Upper lobe of right lung (tissue), 1 donor: ENCODE data around the gene PIAS1. TPM values are rescaled to one million over a fixed set of nuclear protein-coding genes. Genes with fewer than 3 reads are reported as not detected.

ENCODE experiments used
- ATAC-seq: fragments of 200-7000 bp; cut with Tn5 transposase; one replicate; pipeline ENCODE4 v1.9.1; 2020; ENCODE audit warnings: mild to moderate bottlenecking, moderate library complexity
- DNase-seq: peaks from one replicate; pipeline ENCODE4 v3.0.0-alpha.2; 2020
- H3K27ac ChIP-seq: fragments of 200-600 bp; one replicate; pipeline ENCODE4 v1.8.0; 2022
- H3K27me3 ChIP-seq: fragments of 200-600 bp; one replicate; pipeline ENCODE4 v1.8.0; 2022; ENCODE audit warnings: mild to moderate bottlenecking
- H3K36me3 ChIP-seq: fragments of 200-600 bp; one replicate; pipeline ENCODE4 v1.8.0; 2022
- H3K4me1 ChIP-seq: fragments of 200-600 bp; one replicate; pipeline ENCODE4 v1.8.0; 2022
- H3K4me3 ChIP-seq: fragments of 200-600 bp; one replicate; pipeline ENCODE4 v1.8.0; 2022; ENCODE audit warnings: mild to moderate bottlenecking
- H3K9me3 ChIP-seq: fragments of 200-600 bp; one replicate; pipeline ENCODE4 v1.8.0; 2022
- intact Hi-C: fragments of 100-400 bp; cut with DNase I; formaldehyde crosslinking; loops from one replicate; pipeline ENCODE4 v1.11.0; 2022
- total RNA-seq: library from RNA; stranded (reverse); fragmentation: NEBNext Ultra II Directional; extraction: Animal tissue kit (Norgen Biotek cat#: 25700); gene quantifications from one replicate; pipeline ENCODE4 v1.2.1, GENCODE V29; 2021
- TF ChIP-seq, protein P1 (sequence below): fragments of 200-600 bp; IDR thresholded peaks from one replicate; pipeline ENCODE4 v1.8.0; 2022; ENCODE audit warnings: antibody characterized with exemption
- donor health status: DM: no; HTN: yes; CAD: no; lungs with severe emphysema.

PIAS1 gene
- total RNA-seq, 1 donor from 2014 or later = 62.0 TPM

- intact Hi-C loops = no loop called here
- Histone ChIP-seq H3K9me3 (no peaks in the 10 kb centered on the region), H3K27ac (no peak overlapping the region), H3K4me1 (peaks cover 22% of the 10 kb centered on the region), H3K27me3 (no peaks in the 10 kb centered on the region), H3K36me3 (no peaks in the 10 kb centered on the region), H3K4me3 (no peak overlapping the region)
- DNase-seq (no peak), ATAC-seq (no peak)
- TF ChIP-seq, protein P1, sequence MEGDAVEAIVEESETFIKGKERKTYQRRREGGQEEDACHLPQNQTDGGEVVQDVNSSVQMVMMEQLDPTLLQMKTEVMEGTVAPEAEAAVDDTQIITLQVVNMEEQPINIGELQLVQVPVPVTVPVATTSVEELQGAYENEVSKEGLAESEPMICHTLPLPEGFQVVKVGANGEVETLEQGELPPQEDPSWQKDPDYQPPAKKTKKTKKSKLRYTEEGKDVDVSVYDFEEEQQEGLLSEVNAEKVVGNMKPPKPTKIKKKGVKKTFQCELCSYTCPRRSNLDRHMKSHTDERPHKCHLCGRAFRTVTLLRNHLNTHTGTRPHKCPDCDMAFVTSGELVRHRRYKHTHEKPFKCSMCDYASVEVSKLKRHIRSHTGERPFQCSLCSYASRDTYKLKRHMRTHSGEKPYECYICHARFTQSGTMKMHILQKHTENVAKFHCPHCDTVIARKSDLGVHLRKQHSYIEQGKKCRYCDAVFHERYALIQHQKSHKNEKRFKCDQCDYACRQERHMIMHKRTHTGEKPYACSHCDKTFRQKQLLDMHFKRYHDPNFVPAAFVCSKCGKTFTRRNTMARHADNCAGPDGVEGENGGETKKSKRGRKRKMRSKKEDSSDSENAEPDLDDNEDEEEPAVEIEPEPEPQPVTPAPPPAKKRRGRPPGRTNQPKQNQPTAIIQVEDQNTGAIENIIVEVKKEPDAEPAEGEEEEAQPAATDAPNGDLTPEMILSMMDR = no peak
Measured at GRCh38 chr15:68075764-68076385, 21.8 kb downstream of the PIAS1 start.

- ATAC-seq = no peak
- H3K9me3 ChIP-seq = no peaks in the 10 kb centered on the region
- H3K4me3 ChIP-seq = no peak overlapping the region
- DNase-seq = no peak
- H3K36me3 ChIP-seq = no peaks in the 10 kb centered on the region
- intact Hi-C loops = no loop called here
- TF ChIP-seq, protein P1 = no peak
- peaks cover 44% of the 10 kb centered on the region for H3K4me1 ChIP-seq
- H3K27me3 ChIP-seq = no peaks in the 10 kb centered on the region
- H3K27ac ChIP-seq = no peak overlapping the region
Measured at GRCh38 chr15:68078365-68078764, 24.2 kb downstream of the PIAS1 start.

DNA sequence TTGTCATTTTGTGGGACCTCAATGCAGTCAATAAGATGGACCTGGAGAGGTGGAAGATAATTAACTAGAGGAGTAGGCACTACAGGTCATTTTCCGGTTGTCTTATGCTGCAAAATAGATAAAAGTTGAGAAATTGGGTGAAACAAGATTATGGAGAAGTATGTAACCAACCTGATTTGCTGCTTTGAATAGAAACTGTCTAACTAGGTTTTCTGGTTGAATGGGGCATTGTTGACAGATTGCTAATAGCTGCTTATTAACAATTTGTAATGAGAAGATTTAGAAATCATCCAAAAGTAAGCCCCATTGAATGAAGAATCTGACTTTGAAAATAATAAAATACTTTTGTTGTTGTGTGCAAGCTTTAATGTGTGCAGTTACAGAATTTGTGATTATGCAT lies 26.2 kb downstream of the PIAS1 start:
- H3K36me3 ChIP-seq = no peaks in the 10 kb centered on the region
- H3K27me3 ChIP-seq = no peaks in the 10 kb centered on the region
- intact Hi-C loops = no loop called here
- no peak overlapping the region for H3K4me3 ChIP-seq
- H3K9me3 ChIP-seq = no peaks in the 10 kb centered on the region
- no peak for DNase-seq
- ATAC-seq = no peak
- peaks cover 62% of the 10 kb centered on the region for H3K4me1 ChIP-seq
- TF ChIP-seq, protein P1 = no peak
- H3K27ac ChIP-seq = no peak overlapping the region

DNA sequence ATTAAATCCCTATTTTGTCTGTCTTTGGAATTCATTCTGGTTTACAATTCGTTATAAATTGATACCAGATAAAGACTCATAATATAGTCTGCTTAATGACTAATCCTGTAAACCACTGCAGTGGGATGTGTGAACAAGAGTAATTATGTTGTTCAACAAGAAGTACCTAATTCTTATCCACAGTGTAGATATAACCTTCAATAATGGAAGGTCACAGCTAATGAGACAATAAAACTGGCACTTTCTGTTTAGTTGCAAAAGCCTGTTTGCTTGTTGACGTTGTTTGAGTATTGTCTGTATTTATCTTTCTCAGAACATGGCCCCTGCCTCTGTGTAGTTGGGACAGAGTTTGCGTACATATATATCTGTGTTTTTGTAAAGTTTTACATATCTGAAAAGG lies 26.7 kb downstream of the PIAS1 start:
- Histone ChIP-seq H3K4me1 (peaks cover 63% of the 10 kb centered on the region), H3K27ac (no peak overlapping the region), H3K9me3 (no peaks in the 10 kb centered on the region), H3K36me3 (no peaks in the 10 kb centered on the region), H3K4me3 (no peak overlapping the region), H3K27me3 (no peaks in the 10 kb centered on the region)
- intact Hi-C loops = no loop called here
- DNase-seq (no peak), ATAC-seq (no peak)
- TF ChIP-seq, protein P1 = no peak

DNA sequence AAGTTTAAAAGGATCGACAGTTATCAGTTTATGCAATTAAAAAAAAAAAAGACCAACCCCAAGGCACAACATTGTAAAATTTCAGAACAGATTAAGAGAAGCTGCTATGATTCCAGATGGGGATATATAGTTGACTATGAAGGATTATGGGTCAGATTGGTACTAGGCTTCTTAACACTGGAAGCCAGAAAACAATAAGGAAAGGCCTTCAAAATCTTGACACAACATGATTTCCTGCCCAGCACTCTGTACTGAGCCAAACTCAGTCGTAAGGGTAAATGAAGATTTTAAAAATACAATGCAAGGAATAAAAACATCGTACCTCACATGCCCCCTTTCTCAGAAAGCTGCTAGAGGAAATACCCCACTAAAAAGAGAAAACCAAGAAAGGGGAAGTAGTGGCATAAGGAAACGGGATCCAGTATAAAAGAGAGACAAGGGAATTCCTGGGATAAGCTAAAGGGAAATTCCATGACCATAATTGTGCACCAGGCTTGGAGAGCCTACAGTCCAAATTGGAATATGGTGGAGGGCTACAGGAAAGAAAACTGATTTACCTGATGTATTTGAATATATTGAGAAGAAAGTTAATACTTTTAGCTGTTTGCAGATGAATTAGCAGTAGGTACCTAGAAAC lies 27.9 kb downstream of the PIAS1 start:
- Histone ChIP-seq H3K4me1 (peaks cover 63% of the 10 kb centered on the region), H3K27ac (no peak overlapping the region), H3K4me3 (no peak overlapping the region), H3K36me3 (peaks cover 8% of the 10 kb centered on the region), H3K27me3 (no peaks in the 10 kb centered on the region), H3K9me3 (no peaks in the 10 kb centered on the region)
- intact Hi-C loops = no loop called here
- TF ChIP-seq, protein P1 = no peak
- DNase-seq (no peak), ATAC-seq (no peak)
